ENCODE measurements around the gene DUSP10.
A peak's percentile ranks its signal among the peaks of the same experiment; 100 is the strongest.

The DUSP10 gene

DNA sequence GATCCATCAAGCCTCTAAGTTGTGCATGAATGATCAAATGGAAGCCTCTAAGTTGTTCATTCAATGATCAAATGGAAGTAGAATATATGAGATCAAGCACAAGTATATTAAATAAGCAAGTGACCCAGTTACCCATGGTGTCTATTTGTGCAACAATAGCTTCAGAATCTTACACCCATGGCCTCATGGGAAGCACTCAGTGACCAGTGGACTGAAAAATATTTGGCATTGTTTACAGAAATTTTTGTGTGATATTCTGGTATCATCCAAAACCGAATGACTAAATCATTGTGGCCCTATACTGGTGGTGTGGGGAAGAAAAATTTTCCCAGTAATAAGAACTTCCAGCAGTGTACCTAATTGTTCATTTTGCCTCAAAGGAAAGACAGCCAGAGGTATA is 46.6 kb downstream of the DUSP10 start:
- Histone ChIP-seq H3K27ac (ENCODE audit: insufficient read depth in 1 of 2, low read depth in 1 of 2, low read length in 2 of 2, poor library complexity in 1 of 2, severe bottlenecking in 2 of 2) (no peak overlapping the region), H3K4me1 (ENCODE audit: control extremely low read depth in 1 of 4, control insufficient read depth in 4 of 4, insufficient read depth in 4 of 4, low read length in 3 of 4) (peaks cover 0 to 21% (median 6%) of the 10 kb centered on the region in 4 experiments), H3K4me3 (ENCODE audit: control insufficient read depth in 1 of 7, extremely low read depth in 1 of 7, insufficient read depth in 4 of 7, low read depth in 2 of 7, low read length in 6 of 7) (no peak overlapping the region), H3K9me3 (ENCODE audit: control extremely low read depth in 1 of 5, control insufficient read depth in 4 of 5, insufficient read depth in 2 of 5, low read depth in 1 of 5, low read length in 4 of 5) (peaks cover 0 to 5% (median 2%) of the 10 kb centered on the region in 5 experiments), H3K27me3 (replicated peaks in 2 of 5; ENCODE audit: control insufficient read depth in 4 of 5, insufficient read depth in 5 of 5, low read length in 4 of 5) (no peaks in the 10 kb centered on the region), H3K36me3 (ENCODE audit: control insufficient read depth in 4 of 4, insufficient read depth in 4 of 4, low read length in 3 of 4) (peaks cover 0 to 12% (median 0%) of the 10 kb centered on the region in 4 experiments)
- ChIA-PET POLR2A (no interaction called here), CTCF (interaction anchor here (1.0 kb wide), 1 partner anchor 39 kb away, joined by 3 read pairs; no protein-coding TSS in a partner anchor)
- 100% methylated on average over 1 of the region's 1 CpG for WGBS (ENCODE audit: insufficient coverage)
- no peak for DNase-seq

DNA sequence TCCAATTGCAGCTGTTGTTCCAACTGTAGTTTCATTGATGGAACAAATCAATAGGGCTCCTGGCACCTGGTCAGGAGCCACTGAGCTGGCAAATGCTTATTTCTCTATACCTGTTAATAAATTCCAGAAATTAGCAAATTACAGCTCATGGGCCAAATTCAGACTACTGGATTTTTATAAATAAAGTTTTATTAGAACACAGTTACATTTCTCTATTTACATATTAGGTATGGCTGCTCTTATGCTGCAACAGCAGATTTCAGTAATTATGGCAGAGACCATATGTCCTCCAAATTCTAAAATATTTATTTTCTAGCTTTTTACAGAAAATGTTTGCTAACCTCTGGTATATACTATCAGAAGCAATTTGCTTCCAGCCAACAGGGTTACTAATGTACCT is 47.8 kb downstream of the DUSP10 start:
- Histone ChIP-seq H3K4me1 (ENCODE audit: control extremely low read depth in 1 of 4, control insufficient read depth in 4 of 4, insufficient read depth in 4 of 4, low read length in 3 of 4) (peaks cover 0 to 21% (median 14%) of the 10 kb centered on the region in 4 experiments), H3K27ac (ENCODE audit: insufficient read depth in 1 of 2, low read depth in 1 of 2, low read length in 2 of 2, poor library complexity in 1 of 2, severe bottlenecking in 2 of 2) (no peak overlapping the region), H3K9me3 (ENCODE audit: control extremely low read depth in 1 of 5, control insufficient read depth in 4 of 5, insufficient read depth in 2 of 5, low read depth in 1 of 5, low read length in 4 of 5) (peaks cover 0 to 5% (median 2%) of the 10 kb centered on the region in 5 experiments), H3K4me3 (ENCODE audit: control insufficient read depth in 1 of 7, extremely low read depth in 1 of 7, insufficient read depth in 4 of 7, low read depth in 2 of 7, low read length in 6 of 7) (no peak overlapping the region), H3K36me3 (ENCODE audit: control insufficient read depth in 4 of 4, insufficient read depth in 4 of 4, low read length in 3 of 4) (peaks cover 0 to 7% (median 0%) of the 10 kb centered on the region in 4 experiments), H3K27me3 (replicated peaks in 2 of 5; ENCODE audit: control insufficient read depth in 4 of 5, insufficient read depth in 5 of 5, low read length in 4 of 5) (no peaks in the 10 kb centered on the region)
- CTCF ChIA-PET: interaction anchor here (0.8 to 1.4 kb wide), 5 partner anchors 8 to 762 kb away, joined by 3 to 4 read pairs (median 3); no protein-coding TSS in a partner anchor
- no peak for DNase-seq
- POLR2A ChIA-PET: no interaction called here

- WGBS (ENCODE audit: insufficient coverage): no CpG with 5 or more reads among the region's 2 CpGs
- Histone ChIP-seq H3K4me1 (ENCODE audit: control extremely low read depth in 1 of 4, control insufficient read depth in 4 of 4, insufficient read depth in 4 of 4, low read length in 3 of 4) (peaks cover 0 to 23% (median 18%) of the 10 kb centered on the region in 4 experiments), H3K36me3 (ENCODE audit: control insufficient read depth in 4 of 4, insufficient read depth in 4 of 4, low read length in 3 of 4) (peaks cover 0 to 1% (median 0%) of the 10 kb centered on the region in 4 experiments), H3K27me3 (replicated peaks in 2 of 5; ENCODE audit: control insufficient read depth in 4 of 5, insufficient read depth in 5 of 5, low read length in 4 of 5) (no peaks in the 10 kb centered on the region), H3K27ac (ENCODE audit: insufficient read depth in 1 of 2, low read depth in 1 of 2, low read length in 2 of 2, poor library complexity in 1 of 2, severe bottlenecking in 2 of 2) (no peak overlapping the region), H3K9me3 (ENCODE audit: control extremely low read depth in 1 of 5, control insufficient read depth in 4 of 5, insufficient read depth in 2 of 5, low read depth in 1 of 5, low read length in 4 of 5) (peaks cover 0 to 5% (median 2%) of the 10 kb centered on the region in 5 experiments), H3K4me3 (ENCODE audit: control insufficient read depth in 1 of 7, extremely low read depth in 1 of 7, insufficient read depth in 4 of 7, low read depth in 2 of 7, low read length in 6 of 7) (no peak overlapping the region)
- no peak for DNase-seq
- CTCF ChIA-PET: interaction anchor here (1.4 kb wide), 1 partner anchor 17 kb away, joined by 4 read pairs; no protein-coding TSS in a partner anchor
- POLR2A ChIA-PET: no interaction called here
Measured at GRCh38 chr1:221693087-221693486, 48.8 kb downstream of the DUSP10 start.

- no peak for DNase-seq
- WGBS (ENCODE audit: insufficient coverage): no CpG with 5 or more reads among the region's 2 CpGs
- ChIA-PET CTCF (no interaction called here), POLR2A (no interaction called here)
- no peak overlapping the region for H3K27ac ChIP-seq (ENCODE audit: insufficient read depth in 1 of 2, low read depth in 1 of 2, low read length in 2 of 2, poor library complexity in 1 of 2, severe bottlenecking in 2 of 2)
- H3K4me1 ChIP-seq (ENCODE audit: control extremely low read depth in 1 of 4, control insufficient read depth in 4 of 4, insufficient read depth in 4 of 4, low read length in 3 of 4): peaks cover 0 to 28% (median 22%) of the 10 kb centered on the region in 4 experiments
- no peaks in the 10 kb centered on the region for H3K36me3 ChIP-seq (ENCODE audit: control insufficient read depth in 4 of 4, insufficient read depth in 4 of 4, low read length in 3 of 4)
- peaks cover 0 to 5% (median 2%) of the 10 kb centered on the region in 5 experiments for H3K9me3 ChIP-seq (ENCODE audit: control extremely low read depth in 1 of 5, control insufficient read depth in 4 of 5, insufficient read depth in 2 of 5, low read depth in 1 of 5, low read length in 4 of 5)
- no peaks in the 10 kb centered on the region for H3K27me3 ChIP-seq (replicated peaks in 2 of 5; ENCODE audit: control insufficient read depth in 4 of 5, insufficient read depth in 5 of 5, low read length in 4 of 5)
- no peak overlapping the region for H3K4me3 ChIP-seq (ENCODE audit: control insufficient read depth in 1 of 7, extremely low read depth in 1 of 7, insufficient read depth in 4 of 7, low read depth in 2 of 7, low read length in 6 of 7)
Measured at GRCh38 chr1:221692643-221693042, 49.2 kb downstream of the DUSP10 start.

DNA sequence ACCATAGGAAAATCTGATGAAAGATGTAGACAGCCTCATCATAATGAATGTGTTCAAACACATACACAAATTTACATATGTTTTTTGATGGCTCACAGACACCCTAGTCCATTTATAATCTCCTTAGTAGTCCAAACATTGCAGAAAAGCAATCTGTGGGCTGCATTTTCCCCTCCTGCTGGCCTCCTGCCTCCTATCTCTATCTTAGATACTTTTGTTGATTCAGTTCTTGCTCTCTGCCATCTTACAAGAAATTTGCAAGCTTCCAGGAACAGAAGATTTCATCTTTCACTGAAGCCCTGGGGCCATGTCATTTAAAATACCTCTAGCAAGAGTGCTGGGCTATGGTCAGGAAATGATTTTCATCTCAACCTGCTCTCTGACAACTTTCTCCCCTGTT is 50.6 kb downstream of the DUSP10 start:
- POLR2A ChIA-PET: interaction anchor here (0.7 kb wide), 1 partner anchor 14 kb away, joined by 9 read pairs; no protein-coding TSS in a partner anchor
- DNase-seq: no peak
- Histone ChIP-seq H3K4me3 (ENCODE audit: control insufficient read depth in 1 of 7, extremely low read depth in 1 of 7, insufficient read depth in 4 of 7, low read depth in 2 of 7, low read length in 6 of 7) (no peak overlapping the region), H3K27me3 (replicated peaks in 2 of 5; ENCODE audit: control insufficient read depth in 4 of 5, insufficient read depth in 5 of 5, low read length in 4 of 5) (no peaks in the 10 kb centered on the region), H3K36me3 (ENCODE audit: control insufficient read depth in 4 of 4, insufficient read depth in 4 of 4, low read length in 3 of 4) (no peaks in the 10 kb centered on the region), H3K27ac (ENCODE audit: insufficient read depth in 1 of 2, low read depth in 1 of 2, low read length in 2 of 2, poor library complexity in 1 of 2, severe bottlenecking in 2 of 2) (no peak overlapping the region), H3K4me1 (ENCODE audit: control extremely low read depth in 1 of 4, control insufficient read depth in 4 of 4, insufficient read depth in 4 of 4, low read length in 3 of 4) (peaks cover 0 to 34% (median 25%) of the 10 kb centered on the region in 4 experiments), H3K9me3 (ENCODE audit: control extremely low read depth in 1 of 5, control insufficient read depth in 4 of 5, insufficient read depth in 2 of 5, low read depth in 1 of 5, low read length in 4 of 5) (peaks cover 0 to 5% (median 2%) of the 10 kb centered on the region in 5 experiments)
- CTCF ChIA-PET: interaction anchor here (1.5 to 2.2 kb wide), 3 partner anchors 11 to 148 kb away, joined by 3 to 12 read pairs (median 6); no protein-coding TSS in a partner anchor

DNA sequence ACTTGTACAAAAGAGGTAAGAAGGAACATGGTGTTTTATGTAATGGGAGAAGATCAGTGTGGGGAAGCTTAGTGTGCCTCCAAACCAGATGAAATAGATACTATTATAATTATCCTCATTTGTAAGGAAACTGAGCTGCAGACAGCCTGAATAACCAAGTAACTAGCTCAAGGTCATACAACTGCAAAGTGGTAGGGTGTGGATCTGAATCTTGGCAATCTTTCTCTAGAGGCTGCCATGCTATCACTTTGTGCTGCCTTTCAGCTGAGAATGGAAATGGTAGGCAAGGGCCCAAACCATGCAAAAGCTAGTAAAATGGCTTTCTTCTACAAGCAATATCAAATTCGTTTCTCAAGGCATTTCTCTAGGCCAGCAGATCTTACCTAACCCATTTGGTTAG is 51.0 kb downstream of the DUSP10 start:
- ChIA-PET CTCF (interaction anchor here (0.7 to 2.2 kb wide), 6 partner anchors 10 to 147 kb away, joined by 3 to 12 read pairs (median 4); no protein-coding TSS in a partner anchor), POLR2A (no interaction called here)
- Histone ChIP-seq H3K36me3 (ENCODE audit: control insufficient read depth in 4 of 4, insufficient read depth in 4 of 4, low read length in 3 of 4) (no peaks in the 10 kb centered on the region), H3K4me1 (ENCODE audit: control extremely low read depth in 1 of 4, control insufficient read depth in 4 of 4, insufficient read depth in 4 of 4, low read length in 3 of 4) (peaks cover 0 to 34% (median 26%) of the 10 kb centered on the region in 4 experiments), H3K27me3 (replicated peaks in 2 of 5; ENCODE audit: control insufficient read depth in 4 of 5, insufficient read depth in 5 of 5, low read length in 4 of 5) (no peaks in the 10 kb centered on the region), H3K4me3 (ENCODE audit: control insufficient read depth in 1 of 7, extremely low read depth in 1 of 7, insufficient read depth in 4 of 7, low read depth in 2 of 7, low read length in 6 of 7) (no peak overlapping the region), H3K9me3 (ENCODE audit: control extremely low read depth in 1 of 5, control insufficient read depth in 4 of 5, insufficient read depth in 2 of 5, low read depth in 1 of 5, low read length in 4 of 5) (peaks cover 0 to 5% (median 2%) of the 10 kb centered on the region in 5 experiments), H3K27ac (ENCODE audit: insufficient read depth in 1 of 2, low read depth in 1 of 2, low read length in 2 of 2, poor library complexity in 1 of 2, severe bottlenecking in 2 of 2) (no peak overlapping the region)
- no peak for DNase-seq
- WGBS (ENCODE audit: insufficient coverage): 100% methylated on average over 1 of the region's 1 CpG

DNA sequence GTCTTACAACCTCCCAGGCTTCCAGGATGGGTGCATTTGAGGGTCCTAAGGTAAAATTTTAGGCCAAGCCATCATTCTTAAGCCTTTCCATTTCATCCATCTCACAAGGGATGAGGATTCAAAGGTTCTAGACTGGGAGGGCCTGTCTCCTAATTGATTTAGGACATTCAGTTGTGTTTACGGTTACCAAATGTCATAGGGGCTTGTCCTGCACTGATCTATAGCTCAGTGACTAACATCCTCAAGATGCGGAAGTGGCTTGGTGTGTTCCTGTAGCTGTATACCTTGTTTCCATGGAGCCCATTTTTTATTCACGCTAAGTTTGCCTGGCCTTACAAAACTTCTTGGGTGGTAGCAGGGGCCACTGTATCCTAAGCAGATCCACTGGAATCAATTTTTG is 52.8 kb downstream of the DUSP10 start:
- DNase-seq: peak; percentile 78 to 95 (median 93)
- ChIA-PET POLR2A (interaction anchor here (2.3 kb wide), 1 partner anchor 19 kb away, joined by 10 read pairs; no protein-coding TSS in a partner anchor), CTCF (interaction anchor here (1.2 to 2.2 kb wide), 7 partner anchors 9 to 60 kb away, joined by 3 to 12 read pairs (median 5); no protein-coding TSS in a partner anchor)
- Histone ChIP-seq H3K9me3 (ENCODE audit: control extremely low read depth in 1 of 5, control insufficient read depth in 4 of 5, insufficient read depth in 2 of 5, low read depth in 1 of 5, low read length in 4 of 5) (peaks cover 0 to 5% (median 2%) of the 10 kb centered on the region in 5 experiments), H3K36me3 (ENCODE audit: control insufficient read depth in 4 of 4, insufficient read depth in 4 of 4, low read length in 3 of 4) (no peaks in the 10 kb centered on the region), H3K27me3 (replicated peaks in 2 of 5; ENCODE audit: control insufficient read depth in 4 of 5, insufficient read depth in 5 of 5, low read length in 4 of 5) (no peaks in the 10 kb centered on the region), H3K4me1 (ENCODE audit: control extremely low read depth in 1 of 4, control insufficient read depth in 4 of 4, insufficient read depth in 4 of 4, low read length in 3 of 4) (peaks cover 0 to 40% (median 26%) of the 10 kb centered on the region in 4 experiments), H3K4me3 (ENCODE audit: control insufficient read depth in 1 of 7, extremely low read depth in 1 of 7, insufficient read depth in 4 of 7, low read depth in 2 of 7, low read length in 6 of 7) (no peak overlapping the region), H3K27ac (ENCODE audit: insufficient read depth in 1 of 2, low read depth in 1 of 2, low read length in 2 of 2, poor library complexity in 1 of 2, severe bottlenecking in 2 of 2) (peak overlapping the region; percentile 69 to 86)
- 70% methylated on average over 3 of the region's 3 CpGs for WGBS (ENCODE audit: insufficient coverage)
